Endothelial cell of umbilical vein (primary cell): ENCODE results near the gene FRYL. TPM values are rescaled to one million over a fixed set of nuclear protein-coding genes. Genes with fewer than 3 reads are reported as not detected.

Experiments used
- BruUV-seq: library from RNA; stranded (reverse); fragments of 400-500 nt; replicated peaks from 2 replicates; lab custom pipeline; 2021; lab: Mats Ljungman, UMichigan
- CTCF ChIA-PET: fragments of 300-600, 350-600 bp; sonication (Branson Sonifier 250); formaldehyde crosslinking; loops from one replicate; lab custom pipeline; 2021; ENCODE audit warnings: antibody characterized with exemption, inconsistent platforms; lab: Charles Lee
- POLR2A ChIA-PET: fragments of 300-600, 350-600 bp; sonication (Branson Sonifier 250); formaldehyde crosslinking; loops from one replicate; lab custom pipeline; 2021; ENCODE audit warnings: antibody characterized with exemption, inconsistent platforms; lab: Charles Lee
- DNase-seq: peaks from one replicate; pipeline ENCODE4 v3.0.0-alpha.2; 2011; ENCODE audit warnings: low read depth, low spot score
- FAIRE-seq: peaks from 2 replicates; lab custom pipeline; 2011; peaks lifted over from hg19 to GRCh38; lab: Jason Lieb, UNC
- H2AFZ ChIP-seq: 2 replicates; pipeline ENCODE4 v1.6.0; 2012; ENCODE audit warnings: low read depth, low read length, control low read depth, inconsistent platforms
- H3K27ac ChIP-seq: 2 replicates; pipeline ENCODE4 v1.5.1; 2011; ENCODE audit warnings: low read depth, mild to moderate bottlenecking, control low read depth, low read length, moderate library complexity; ENCODE audit not compliant: insufficient read depth
- H3K27me3 ChIP-seq, 2 experiments: 2 replicates each; pipeline versions ENCODE4 v1.6.0 to v1.6.1; 2011; ENCODE audit warnings: low read length in 2 of 2, mixed read lengths in 1 of 2; ENCODE audit not compliant: control insufficient read depth in 2 of 2, insufficient read depth in 2 of 2
- H3K36me3 ChIP-seq, 2 experiments: 2 replicates in 1 of 2; 3 replicates in 1 of 2; pipeline ENCODE4 v1.5.1; 2011; ENCODE audit warnings: low read length in 2 of 2, mild to moderate bottlenecking in 1 of 2, moderate library complexity in 1 of 2; ENCODE audit not compliant: control insufficient read depth in 2 of 2, insufficient read depth in 2 of 2; ENCODE audit errors: extremely low read depth in 1 of 2
- H3K4me1 ChIP-seq: 3 replicates; pipeline ENCODE4 v1.5.1; 2011; ENCODE audit warnings: mild to moderate bottlenecking, low read length; ENCODE audit not compliant: control insufficient read depth, insufficient read depth; ENCODE audit errors: extremely low read depth
- H3K4me2 ChIP-seq: 2 replicates; pipeline ENCODE4 v1.6.1; 2011; ENCODE audit warnings: low read length, control low read depth, mixed read lengths; ENCODE audit not compliant: insufficient read depth
- H3K4me3 ChIP-seq, 3 experiments: fragments of 200-600 bp in 1 of 3; sonication (generic), shearing (Covaris generic) in 1 of 3; replicated peaks in 1 of 3; 2 replicates each; pipeline ENCODE4 v1.5.1; 2011 to 2016; ENCODE audit warnings: control low read depth in 3 of 3, low read length in 3 of 3, mild to moderate bottlenecking in 2 of 3, inconsistent platforms in 1 of 3, low read depth in 1 of 3, moderate library complexity in 1 of 3; ENCODE audit not compliant: insufficient read depth in 1 of 3
- H3K79me2 ChIP-seq: 2 replicates; pipeline ENCODE4 v1.6.0; 2012; ENCODE audit warnings: low read length, inconsistent platforms; ENCODE audit not compliant: control insufficient read depth, insufficient read depth
- H3K9ac ChIP-seq: replicated peaks from 2 replicates; pipeline ENCODE3; 2011; ENCODE audit warnings: low read length, control low read depth; ENCODE audit not compliant: insufficient read depth; ENCODE audit errors: extremely low read depth
- H3K9me1 ChIP-seq: replicated peaks from 3 replicates; pipeline ENCODE4 v1.6.0; 2011; ENCODE audit warnings: mild to moderate bottlenecking, low read length; ENCODE audit not compliant: control insufficient read depth, insufficient read depth; ENCODE audit errors: extremely low read depth
- H3K9me3 ChIP-seq: replicated peaks from 2 replicates; pipeline ENCODE4 v1.5.1; 2012; ENCODE audit warnings: low read length, inconsistent platforms; ENCODE audit not compliant: control insufficient read depth, insufficient read depth
- H4K20me1 ChIP-seq: replicated peaks from 2 replicates; pipeline ENCODE3; 2011; ENCODE audit warnings: mild to moderate bottlenecking, low read length; ENCODE audit not compliant: control insufficient read depth, insufficient read depth; ENCODE audit errors: extremely low read depth
- EZH2 ChIP-seq: IDR thresholded peaks from 2 replicates; pipeline ENCODE4 v1.6.1; 2012; ENCODE audit warnings: borderline replicate concordance, low read depth, mild to moderate bottlenecking, moderate library complexity, low read length, inconsistent platforms; ENCODE audit not compliant: severe bottlenecking
- FOS ChIP-seq: IDR thresholded peaks from 2 replicates; pipeline ENCODE4 v1.6.1; 2011; ENCODE audit warnings: mild to moderate bottlenecking, low read length, moderate library complexity, borderline replicate concordance; ENCODE audit not compliant: insufficient read depth
- JUN ChIP-seq: IDR thresholded peaks from 2 replicates; pipeline ENCODE4 v1.6.1; 2011; ENCODE audit warnings: borderline replicate concordance, low read depth; ENCODE audit not compliant: insufficient read length, insufficient read depth
- MYC ChIP-seq: IDR thresholded peaks from one replicate; pipeline ENCODE4 v1.6.1; 2011; ENCODE audit warnings: mild to moderate bottlenecking, low read depth, low read length
- POLR2A ChIP-seq: IDR thresholded peaks from 2 replicates; pipeline ENCODE4 v1.6.1; 2012; ENCODE audit warnings: low read depth, mild to moderate bottlenecking, control low read depth, low read length
- POLR2AphosphoS5 ChIP-seq: IDR thresholded peaks from 2 replicates; pipeline ENCODE4 v1.6.1; 2012; ENCODE audit warnings: low read depth, mild to moderate bottlenecking, control low read depth, low read length, moderate library complexity; ENCODE audit not compliant: insufficient read depth
- dilution Hi-C: fragments of 300-500 bp; cut with MboI; formaldehyde crosslinking; loops from one replicate; pipeline ENCODE4 v1.15.0; 2019; ENCODE audit warnings: low sequenced_read_pairs; ENCODE audit not compliant: extremely low pct_ligation_motif_present
- intact Hi-C: fragments of 100-400 bp; cut with micrococcal nuclease; formaldehyde crosslinking; loops from one replicate; pipeline ENCODE4 v1.10.0; 2022
- polyA plus RNA-seq, 4 experiments: library from polyadenylated mRNA; depleted of rRNA in 3 of 4; stranded (reverse) in 3 of 4; unstranded in 1 of 4; fragments of >200 nt; gene quantifications; 2 replicates each; pipeline versions ENCODE4 v1.2.1 to v1.2.3, GENCODE V29; 2011 to 2012; ENCODE audit warnings: missing spikeins in 1 of 4
- total RNA-seq: library from RNA; stranded (reverse); gene quantifications from 2 replicates; pipeline ENCODE4 v1.2.3, GENCODE V29; 2021
- TF ChIP-seq, protein P1 (sequence below), 2 donors: IDR thresholded peaks; 1 replicate in 1 of 2; 2 replicates in 1 of 2; pipeline ENCODE4 v1.5.1; 2011; ENCODE audit warnings: low read length in 2 of 2, mild to moderate bottlenecking in 2 of 2, moderate library complexity in 2 of 2, control low read depth in 1 of 2, inconsistent platforms in 1 of 2, low read depth in 1 of 2; ENCODE audit not compliant: insufficient read depth in 1 of 2; ENCODE audit errors: extremely low read depth in 1 of 2
- TF ChIP-seq, protein P2 (sequence below): IDR thresholded peaks from 2 replicates; pipeline ENCODE4 v1.6.1; 2011; ENCODE audit not compliant: insufficient read depth, insufficient read length

FRYL gene
- total and polyA plus RNA-seq, 2 donors (not counting 3 experiments of a cell fraction or from before 2014, with no cell fraction given): 17.0 to 84.9 TPM

DNA sequence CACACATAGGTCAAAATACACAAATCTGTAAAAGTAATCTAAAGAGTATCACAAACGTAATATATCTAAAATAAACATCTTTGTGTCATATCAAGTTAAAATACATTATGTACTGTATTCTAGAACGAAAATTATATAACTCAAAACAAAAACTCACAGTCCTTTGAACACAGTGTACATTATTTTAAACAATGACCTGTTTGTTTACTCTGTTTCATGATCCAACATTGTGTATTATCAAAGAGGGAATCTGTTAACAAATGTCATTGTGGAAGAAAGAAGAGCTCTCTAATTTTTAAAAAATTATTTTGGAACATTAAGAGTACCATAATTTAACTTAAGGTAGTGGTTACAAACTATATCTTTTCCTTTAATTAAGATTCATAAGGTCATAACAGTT lies 144.1 kb downstream of the FRYL start:
- no peak overlapping the region for H3K9ac ChIP-seq
- H3K9me3 ChIP-seq: no peaks in the 10 kb centered on the region
- dilution Hi-C loops: no loop called here
- FAIRE-seq (no peak), DNase-seq (peak; percentile 21)
- no TSS peak for BruUV-seq
- H3K36me3 ChIP-seq: peaks cover 0 to 2% of the 10 kb centered on the region in 2 experiments
- peak overlapping the region; percentile 97 for H3K4me2 ChIP-seq
- no peaks in the 10 kb centered on the region for H3K9me1 ChIP-seq
- TF ChIP-seq MYC (no peak), JUN (no peak), EZH2 (no peak), POLR2AphosphoS5 (no peak), POLR2A (no peak), FOS (no peak)
- TF ChIP-seq, protein P1, sequence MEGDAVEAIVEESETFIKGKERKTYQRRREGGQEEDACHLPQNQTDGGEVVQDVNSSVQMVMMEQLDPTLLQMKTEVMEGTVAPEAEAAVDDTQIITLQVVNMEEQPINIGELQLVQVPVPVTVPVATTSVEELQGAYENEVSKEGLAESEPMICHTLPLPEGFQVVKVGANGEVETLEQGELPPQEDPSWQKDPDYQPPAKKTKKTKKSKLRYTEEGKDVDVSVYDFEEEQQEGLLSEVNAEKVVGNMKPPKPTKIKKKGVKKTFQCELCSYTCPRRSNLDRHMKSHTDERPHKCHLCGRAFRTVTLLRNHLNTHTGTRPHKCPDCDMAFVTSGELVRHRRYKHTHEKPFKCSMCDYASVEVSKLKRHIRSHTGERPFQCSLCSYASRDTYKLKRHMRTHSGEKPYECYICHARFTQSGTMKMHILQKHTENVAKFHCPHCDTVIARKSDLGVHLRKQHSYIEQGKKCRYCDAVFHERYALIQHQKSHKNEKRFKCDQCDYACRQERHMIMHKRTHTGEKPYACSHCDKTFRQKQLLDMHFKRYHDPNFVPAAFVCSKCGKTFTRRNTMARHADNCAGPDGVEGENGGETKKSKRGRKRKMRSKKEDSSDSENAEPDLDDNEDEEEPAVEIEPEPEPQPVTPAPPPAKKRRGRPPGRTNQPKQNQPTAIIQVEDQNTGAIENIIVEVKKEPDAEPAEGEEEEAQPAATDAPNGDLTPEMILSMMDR (IDR thresholded peaks at IDR 0.05; ENCODE audit: extremely low read depth in 1 of 2, insufficient read depth in 1 of 2, low read depth in 1 of 2, low read length in 2 of 2): no peak
- TF ChIP-seq, protein P2, sequence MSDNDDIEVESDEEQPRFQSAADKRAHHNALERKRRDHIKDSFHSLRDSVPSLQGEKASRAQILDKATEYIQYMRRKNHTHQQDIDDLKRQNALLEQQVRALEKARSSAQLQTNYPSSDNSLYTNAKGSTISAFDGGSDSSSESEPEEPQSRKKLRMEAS: no peak
- peak overlapping the region; percentile 45 for H3K27ac ChIP-seq
- H3K4me1 ChIP-seq: peaks cover 35% of the 10 kb centered on the region
- CTCF ChIA-PET: interaction anchor here (1.0 to 1.7 kb wide), 4 partner anchors 9 to 57 kb away, joined by 3 to 6 read pairs (median 4); no protein-coding TSS in a partner anchor
- peaks cover 44% of the 10 kb centered on the region for H3K79me2 ChIP-seq
- H4K20me1 ChIP-seq: no peaks in the 10 kb centered on the region
- H2AFZ ChIP-seq: no peak overlapping the region
- no peaks in the 10 kb centered on the region for H3K27me3 ChIP-seq
- peak overlapping the region in 1 of 3 experiments; percentile 48 for H3K4me3 ChIP-seq
- POLR2A ChIA-PET: interaction anchor here (0.6 kb wide), 2 partner anchors 144 to 281 kb away, joined by 3 read pairs; partner anchors contain the start of gene FRYL
- intact Hi-C loops: loop anchor here (1.0 kb wide), 1 partner anchor 42 kb away; no protein-coding TSS in a partner anchor
